Rectal smooth muscle tissue (tissue), 1 donor: Measurements from ENCODE around the gene ICAM1.

Experiments used
- H3K27ac ChIP-seq: one replicate; pipeline ENCODE4 v1.7.0; 2013; ENCODE audit warnings: low read depth, low read length, inconsistent platforms
- H3K27me3 ChIP-seq: one replicate; pipeline ENCODE4 v1.7.0; 2013; ENCODE audit warnings: low read length; ENCODE audit not compliant: control insufficient read depth, insufficient read depth
- H3K36me3 ChIP-seq: one replicate; pipeline ENCODE4 v1.7.0; 2013; ENCODE audit warnings: low read length; ENCODE audit not compliant: control insufficient read depth, insufficient read depth
- H3K4me1 ChIP-seq: one replicate; pipeline ENCODE4 v1.7.0; 2013; ENCODE audit warnings: low read length; ENCODE audit not compliant: control insufficient read depth, insufficient read depth
- H3K4me3 ChIP-seq: one replicate; pipeline ENCODE4 v1.7.0; 2013; ENCODE audit warnings: low read length
- H3K9ac ChIP-seq: one replicate; pipeline ENCODE4 v1.7.0; 2013; ENCODE audit warnings: low read length

ICAM1 gene

DNA sequence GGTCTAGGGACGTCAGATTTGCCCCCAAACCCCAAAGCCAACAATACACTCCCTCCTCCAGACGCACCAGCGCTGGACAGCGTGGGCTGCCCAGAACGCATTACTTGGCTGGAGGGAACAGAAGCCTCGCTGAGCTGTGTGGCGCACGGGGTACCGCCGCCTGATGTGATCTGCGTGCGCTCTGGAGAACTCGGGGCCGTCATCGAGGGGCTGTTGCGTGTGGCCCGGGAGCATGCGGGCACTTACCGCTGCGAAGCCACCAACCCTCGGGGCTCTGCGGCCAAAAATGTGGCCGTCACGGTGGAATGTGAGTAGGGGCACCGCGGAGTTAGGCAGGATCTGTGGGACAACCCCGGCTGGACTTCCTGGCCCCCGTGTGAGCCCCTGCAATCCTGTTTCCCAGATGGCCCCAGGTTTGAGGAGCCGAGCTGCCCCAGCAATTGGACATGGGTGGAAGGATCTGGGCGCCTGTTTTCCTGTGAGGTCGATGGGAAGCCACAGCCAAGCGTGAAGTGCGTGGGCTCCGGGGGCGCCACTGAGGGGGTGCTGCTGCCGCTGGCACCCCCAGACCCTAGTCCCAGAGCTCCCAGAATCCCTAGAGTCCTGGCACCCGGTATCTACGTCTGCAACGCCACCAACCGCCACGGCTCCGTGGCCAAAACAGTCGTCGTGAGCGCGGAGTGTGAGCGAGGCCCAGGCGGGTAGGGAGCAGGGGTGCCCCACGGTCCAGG lies 22.9 kb downstream of the ICAM1 start:
- peaks cover 63% of the 10 kb centered on the region for H3K27me3 ChIP-seq
- peaks cover 13% of the 10 kb centered on the region for H3K4me1 ChIP-seq

DNA sequence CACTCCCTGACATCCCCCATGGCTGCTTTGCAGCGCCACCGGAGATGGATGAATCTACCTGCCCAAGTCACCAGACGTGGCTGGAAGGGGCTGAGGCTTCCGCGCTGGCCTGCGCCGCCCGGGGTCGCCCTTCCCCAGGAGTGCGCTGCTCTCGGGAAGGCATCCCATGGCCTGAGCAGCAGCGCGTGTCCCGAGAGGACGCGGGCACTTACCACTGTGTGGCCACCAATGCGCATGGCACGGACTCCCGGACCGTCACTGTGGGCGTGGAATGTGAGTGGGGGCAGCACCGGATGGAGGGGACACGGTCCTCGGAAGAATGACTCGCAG lies 23.4 kb downstream of the ICAM1 start:
- Histone ChIP-seq H3K27ac (no peak overlapping the region), H3K4me3 (no peak overlapping the region), H3K36me3 (no peaks in the 10 kb centered on the region), H3K27me3 (peaks cover 58% of the 10 kb centered on the region), H3K4me1 (peaks cover 11% of the 10 kb centered on the region), H3K9ac (no peak overlapping the region)

More for the DNA sequence above, 22.9 kb downstream of the ICAM1 start:
- no peak overlapping the region for H3K9ac ChIP-seq
- no peak overlapping the region for H3K27ac ChIP-seq
- H3K4me3 ChIP-seq: no peak overlapping the region
- H3K36me3 ChIP-seq: no peaks in the 10 kb centered on the region

- H3K4me3 ChIP-seq: peak overlapping the region; percentile 7
- H3K9ac ChIP-seq: no peak overlapping the region
- H3K27me3 ChIP-seq: peaks cover 55% of the 10 kb centered on the region
- H3K36me3 ChIP-seq: no peaks in the 10 kb centered on the region
- peaks cover 11% of the 10 kb centered on the region for H3K4me1 ChIP-seq
- no peak overlapping the region for H3K27ac ChIP-seq
Measured at GRCh38 chr19:10295305-10295846, 24.5 kb downstream of the ICAM1 start.

GRCh38 chr19:10295847-10296591 lies 25.1 kb downstream of the ICAM1 start:
- H3K27me3 ChIP-seq: peaks cover 48% of the 10 kb centered on the region
- no peak overlapping the region for H3K27ac ChIP-seq
- no peaks in the 10 kb centered on the region for H3K36me3 ChIP-seq
- no peak overlapping the region for H3K9ac ChIP-seq
- H3K4me1 ChIP-seq: peaks cover 5% of the 10 kb centered on the region
- peak overlapping the region; percentile 7 for H3K4me3 ChIP-seq

DNA sequence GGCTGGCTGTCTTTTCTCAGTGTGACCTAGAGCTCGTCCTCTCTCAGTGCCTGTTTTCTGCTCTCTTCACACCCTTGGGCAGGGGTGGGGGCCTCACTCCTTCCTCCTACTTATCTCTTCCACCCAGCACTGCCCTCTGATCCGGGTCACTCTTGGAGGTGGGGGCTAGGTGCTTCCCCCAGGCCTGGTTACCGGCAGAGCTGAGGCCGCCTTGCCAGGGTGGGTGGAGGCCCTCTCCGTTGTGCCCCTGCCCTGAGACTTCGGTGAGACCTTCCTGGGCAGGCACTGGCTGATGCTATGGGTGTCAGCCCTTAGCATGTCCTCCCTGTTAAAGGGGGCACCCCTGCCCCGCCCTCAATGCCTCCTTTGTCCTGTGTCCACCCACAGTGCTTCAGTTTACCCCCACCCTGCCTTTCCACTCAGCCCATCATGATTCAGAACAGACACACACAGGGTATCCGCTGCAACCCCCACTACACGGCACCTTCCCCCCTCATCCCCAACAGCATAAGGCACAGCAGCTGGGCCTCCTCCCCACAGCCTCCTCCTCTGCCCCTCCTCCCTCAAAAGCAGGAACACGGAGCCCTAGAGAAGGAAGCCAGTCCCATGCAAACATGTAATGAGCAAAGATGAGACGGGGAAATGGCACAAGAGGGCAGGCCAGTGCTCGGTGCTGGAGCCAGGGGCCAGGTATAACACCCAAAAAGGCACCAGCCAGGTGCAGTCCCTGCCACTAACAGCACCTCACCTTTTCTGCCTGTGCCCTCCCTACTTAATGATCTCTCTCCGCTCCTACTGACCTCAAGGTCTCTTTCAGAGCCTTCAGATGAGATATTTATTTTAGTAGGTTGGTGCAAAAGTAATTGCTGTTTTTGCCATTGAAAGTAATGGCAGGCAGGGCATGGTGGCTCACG lies 28.9 kb downstream of the ICAM1 start:
- no peak overlapping the region for H3K27ac ChIP-seq
- no peak overlapping the region for H3K9ac ChIP-seq
- H3K36me3 ChIP-seq: no peaks in the 10 kb centered on the region
- no peaks in the 10 kb centered on the region for H3K4me1 ChIP-seq
- no peak overlapping the region for H3K4me3 ChIP-seq
- peaks cover 14% of the 10 kb centered on the region for H3K27me3 ChIP-seq

DNA sequence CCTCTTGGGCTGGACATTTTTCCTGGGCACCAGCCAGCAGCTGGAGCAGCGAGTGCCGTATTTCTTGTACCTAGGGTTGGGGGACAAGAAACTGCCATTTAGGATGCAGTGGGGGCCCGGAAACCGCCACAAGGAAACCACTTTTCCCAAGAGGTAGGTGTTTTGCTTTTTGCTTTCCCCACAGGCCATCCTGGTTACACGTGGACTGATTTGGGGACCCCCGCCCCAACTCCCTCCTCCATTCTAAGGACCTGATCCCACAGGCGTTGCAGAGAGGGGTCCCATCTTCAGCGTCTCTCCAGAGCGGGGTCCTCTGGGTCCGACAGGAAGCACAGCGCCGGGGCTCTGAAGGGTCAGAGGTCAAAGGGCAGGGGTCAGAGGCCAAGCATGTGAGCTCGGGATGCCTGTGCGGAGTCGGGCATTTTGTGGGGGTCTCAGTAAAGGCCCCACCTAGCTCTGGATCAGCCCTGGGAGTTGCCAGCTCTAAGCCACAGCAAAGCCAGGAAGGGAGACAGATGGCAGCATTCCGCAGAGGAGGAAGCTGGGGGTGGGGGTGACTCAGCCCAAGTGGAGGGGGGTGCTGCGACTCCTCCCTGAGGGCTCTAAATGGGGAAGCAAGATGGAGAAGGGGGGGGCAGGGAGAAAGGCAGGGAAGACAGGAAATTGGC lies 34.4 kb downstream of the ICAM1 start:
- Histone ChIP-seq H3K4me1 (no peaks in the 10 kb centered on the region), H3K27ac (no peak overlapping the region), H3K36me3 (no peaks in the 10 kb centered on the region), H3K4me3 (no peak overlapping the region), H3K27me3 (no peaks in the 10 kb centered on the region), H3K9ac (no peak overlapping the region)

GRCh38 chr19:10306327-10306726 lies 35.4 kb downstream of the ICAM1 start:
- H3K9ac ChIP-seq: no peak overlapping the region
- no peaks in the 10 kb centered on the region for H3K27me3 ChIP-seq
- no peak overlapping the region for H3K4me3 ChIP-seq
- no peaks in the 10 kb centered on the region for H3K36me3 ChIP-seq
- no peaks in the 10 kb centered on the region for H3K4me1 ChIP-seq
- no peak overlapping the region for H3K27ac ChIP-seq

GRCh38 chr19:10309423-10309822 lies 38.5 kb downstream of the ICAM1 start, which contains the start of gene ZGLP1:
Gene ZGLP1, minus strand, starts transcription at chr19:10309815.
- Histone ChIP-seq H3K9ac (no peak within 1 kb of the TSS), H3K27ac (no peak within 1 kb of the TSS), H3K27me3 (no peaks in the 10 kb centered on the region), H3K4me3 (no peak within 1 kb of the TSS), H3K4me1 (no peaks in the 10 kb centered on the region), H3K36me3 (peaks cover 2% of the 10 kb centered on the region)

DNA sequence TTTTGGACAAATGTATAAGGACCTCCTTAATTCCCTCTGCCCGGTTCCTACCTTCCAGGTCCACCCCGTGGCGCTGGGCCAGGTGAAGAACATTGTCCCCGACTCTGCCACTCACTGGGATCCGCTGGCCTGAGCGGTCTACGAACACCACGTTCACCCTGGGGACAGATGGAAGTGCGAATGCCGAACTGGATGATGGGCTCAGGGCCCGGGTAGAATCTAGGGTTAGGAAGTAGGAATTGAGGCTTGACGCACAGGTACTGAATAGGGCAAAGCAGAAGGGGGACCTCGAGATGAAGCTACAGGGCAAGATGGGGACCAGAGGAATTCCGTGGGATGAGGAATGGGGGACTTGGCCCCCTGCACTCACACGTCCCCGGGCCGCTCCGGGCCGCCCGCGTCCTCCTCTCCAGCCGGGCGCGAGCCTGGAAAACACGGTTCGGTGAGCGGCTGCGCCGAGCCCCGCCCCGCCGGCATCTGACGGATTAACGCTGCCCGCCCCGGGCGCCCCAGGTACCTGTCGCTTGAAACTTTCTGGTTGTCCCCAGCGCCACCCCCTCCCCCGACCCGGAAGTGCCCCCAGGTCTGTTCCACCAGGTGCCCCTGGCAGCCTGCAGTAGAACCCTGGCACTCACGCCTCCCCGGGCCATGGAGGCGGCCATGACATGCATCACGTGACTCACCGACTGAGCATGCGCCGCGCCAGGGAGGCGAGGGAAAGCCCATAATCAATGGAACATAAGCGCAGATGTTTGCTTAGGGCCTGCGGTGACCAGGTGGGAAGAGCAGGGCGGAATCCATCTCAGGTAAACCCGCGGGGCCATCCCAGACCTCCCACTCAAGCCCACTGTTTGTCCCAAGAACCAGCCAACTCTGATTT lies 44.7 kb downstream of the ICAM1 start, which contains the start of gene FDX2:
FDX2 (minus strand) TSS at position 681 of the 880 bp plus-strand sequence; CDS start at position 662, 19 bp downstream.
- H3K27ac ChIP-seq: peak within 1 kb of the TSS; percentile 45

DNA sequence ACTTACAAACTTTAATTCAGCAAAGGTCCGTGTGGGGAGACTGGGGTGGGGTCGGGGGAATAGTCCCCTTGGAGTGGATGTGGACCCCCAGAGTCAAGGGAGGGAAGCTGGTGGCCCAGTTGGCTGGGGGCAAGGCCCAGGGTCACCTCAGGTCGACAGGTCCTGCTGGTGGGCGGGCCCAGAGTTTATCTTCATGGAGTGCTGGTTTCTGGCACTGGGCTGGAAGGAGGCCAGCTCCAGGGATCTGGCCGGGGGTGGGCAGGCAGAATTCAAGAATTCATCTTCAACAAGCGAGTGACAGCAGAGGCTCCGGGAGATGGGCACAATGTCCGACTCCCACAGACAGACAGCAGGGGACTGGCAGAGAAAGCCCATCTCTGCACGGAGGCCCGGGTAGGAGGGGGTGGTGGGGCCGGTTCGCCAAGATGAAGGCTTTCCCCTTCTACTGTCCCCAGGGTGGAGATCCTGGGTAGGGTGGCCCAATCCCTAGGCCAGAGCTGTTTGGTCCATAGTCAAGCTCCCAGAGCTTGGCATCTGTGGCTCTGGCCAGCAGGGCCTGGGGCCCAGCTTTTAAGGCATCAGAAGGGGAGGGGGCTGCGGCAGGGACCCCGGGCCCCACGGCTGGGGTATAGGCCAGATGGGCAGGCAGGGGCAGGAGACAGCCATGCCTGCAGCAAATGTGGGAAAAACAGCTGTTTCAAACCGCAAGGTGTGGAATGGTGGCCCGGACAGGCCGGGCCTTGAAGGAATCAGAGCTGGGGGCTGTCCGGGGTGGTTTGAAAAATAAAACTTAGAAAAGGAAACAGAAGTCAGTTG lies 45.5 kb downstream of the ICAM1 start:
- Histone ChIP-seq H3K36me3 (peaks cover 24% of the 10 kb centered on the region), H3K9ac (no peak overlapping the region), H3K4me3 (no peak overlapping the region), H3K27ac (no peak overlapping the region), H3K4me1 (no peaks in the 10 kb centered on the region), H3K27me3 (no peaks in the 10 kb centered on the region)

More for the DNA sequence above, 44.7 kb downstream of the ICAM1 start, which contains the start of gene FDX2:
- H3K27me3 ChIP-seq: no peaks in the 10 kb centered on the region
- H3K4me3 ChIP-seq: peak within 1 kb of the TSS; percentile 90
- no peaks in the 10 kb centered on the region for H3K4me1 ChIP-seq
- peak within 1 kb of the TSS; percentile 77 for H3K9ac ChIP-seq
- H3K36me3 ChIP-seq: peaks cover 20% of the 10 kb centered on the region
